ENCODE data around the gene PTGDS. TPM values are rescaled to one million over a fixed set of nuclear protein-coding genes. Genes with fewer than 3 reads are reported as not detected.

PTGDS gene
- total RNA-seq, 1 donor from 2014 or later: not detected

- H3K27ac Mint-ChIP-seq (ENCODE audit: unreplicated experiment): no peak overlapping the region
- no peak for TF ChIP-seq CTCF (IDR thresholded peaks at IDR 0.05; ENCODE audit: unreplicated experiment)
- no peaks in the 10 kb centered on the region for H3K4me1 Mint-ChIP-seq (ENCODE audit: unreplicated experiment)
- no peaks in the 10 kb centered on the region for H3K9me3 Mint-ChIP-seq (ENCODE audit: unreplicated experiment)
- H3K27me3 Mint-ChIP-seq (ENCODE audit: unreplicated experiment): peaks cover 13% of the 10 kb centered on the region
- no peak for DNase-seq (ENCODE audit: low spot score)
- H3K4me3 Mint-ChIP-seq (ENCODE audit: unreplicated experiment): no peak overlapping the region
- H3K36me3 Mint-ChIP-seq (ENCODE audit: low read depth, unreplicated experiment): no peaks in the 10 kb centered on the region
Measured at GRCh38 chr9:136961279-136962065, 15.8 kb upstream of the PTGDS start.

GRCh38 chr9:136962163-136962562 lies 15.1 kb upstream of the PTGDS start:
- H3K27ac Mint-ChIP-seq (ENCODE audit: unreplicated experiment): no peak overlapping the region
- no peaks in the 10 kb centered on the region for H3K4me1 Mint-ChIP-seq (ENCODE audit: unreplicated experiment)
- peaks cover 11% of the 10 kb centered on the region for H3K27me3 Mint-ChIP-seq (ENCODE audit: unreplicated experiment)
- H3K4me3 Mint-ChIP-seq (ENCODE audit: unreplicated experiment): no peak overlapping the region
- no peaks in the 10 kb centered on the region for H3K9me3 Mint-ChIP-seq (ENCODE audit: unreplicated experiment)
- no peak for TF ChIP-seq CTCF (IDR thresholded peaks at IDR 0.05; ENCODE audit: unreplicated experiment)
- DNase-seq (ENCODE audit: low spot score): no peak
- H3K36me3 Mint-ChIP-seq (ENCODE audit: low read depth, unreplicated experiment): no peaks in the 10 kb centered on the region

GRCh38 chr9:136962701-136963248 lies 14.5 kb upstream of the PTGDS start:
- Mint-ChIP-seq H3K4me1 (ENCODE audit: unreplicated experiment) (no peaks in the 10 kb centered on the region), H3K27ac (ENCODE audit: unreplicated experiment) (no peak overlapping the region), H3K4me3 (ENCODE audit: unreplicated experiment) (no peak overlapping the region), H3K36me3 (ENCODE audit: low read depth, unreplicated experiment) (no peaks in the 10 kb centered on the region), H3K27me3 (ENCODE audit: unreplicated experiment) (peaks cover 8% of the 10 kb centered on the region), H3K9me3 (ENCODE audit: unreplicated experiment) (no peaks in the 10 kb centered on the region)
- TF ChIP-seq CTCF (IDR thresholded peaks at IDR 0.05; ENCODE audit: unreplicated experiment): no peak
- DNase-seq (ENCODE audit: low spot score): no peak

GRCh38 chr9:136963341-136963740 lies 14.0 kb upstream of the PTGDS start:
- H3K4me3 Mint-ChIP-seq (ENCODE audit: unreplicated experiment): no peak overlapping the region

More at GRCh38 chr9:136963341-136963740, 14.0 kb upstream of the PTGDS start:
- Mint-ChIP-seq H3K4me1 (ENCODE audit: unreplicated experiment) (no peaks in the 10 kb centered on the region), H3K27me3 (ENCODE audit: unreplicated experiment) (peaks cover 8% of the 10 kb centered on the region), H3K36me3 (ENCODE audit: low read depth, unreplicated experiment) (no peaks in the 10 kb centered on the region), H3K27ac (ENCODE audit: unreplicated experiment) (no peak overlapping the region), H3K9me3 (ENCODE audit: unreplicated experiment) (no peaks in the 10 kb centered on the region)
- no peak for TF ChIP-seq CTCF (IDR thresholded peaks at IDR 0.05; ENCODE audit: unreplicated experiment)
- no peak for DNase-seq (ENCODE audit: low spot score)
